ENCODE measurements around the gene BBS7. TPM values are rescaled to one million over a fixed set of nuclear protein-coding genes. Genes with fewer than 3 reads are reported as not detected.

Gene BBS7
- total and polyA plus RNA-seq, 9 of the 15 experiments (the other 6 are each of a cell fraction or from before 2014, with no cell fraction given), result 13.4 to 25.8 (median 16.4) TPM

GRCh38 chr4:121823505-121824170 lies 46.6 kb downstream of the BBS7 start, which contains the start of gene CCNA2 (continued):
- TF ChIP-seq, protein P1, sequence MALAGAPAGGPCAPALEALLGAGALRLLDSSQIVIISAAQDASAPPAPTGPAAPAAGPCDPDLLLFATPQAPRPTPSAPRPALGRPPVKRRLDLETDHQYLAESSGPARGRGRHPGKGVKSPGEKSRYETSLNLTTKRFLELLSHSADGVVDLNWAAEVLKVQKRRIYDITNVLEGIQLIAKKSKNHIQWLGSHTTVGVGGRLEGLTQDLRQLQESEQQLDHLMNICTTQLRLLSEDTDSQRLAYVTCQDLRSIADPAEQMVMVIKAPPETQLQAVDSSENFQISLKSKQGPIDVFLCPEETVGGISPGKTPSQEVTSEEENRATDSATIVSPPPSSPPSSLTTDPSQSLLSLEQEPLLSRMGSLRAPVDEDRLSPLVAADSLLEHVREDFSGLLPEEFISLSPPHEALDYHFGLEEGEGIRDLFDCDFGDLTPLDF (CRISPR knock-in tag; IDR thresholded peaks at IDR 0.05), result peak; percentile 97
- TF ChIP-seq PATZ1 (CRISPR knock-in tag; IDR thresholded peaks at IDR 0.05; ENCODE audit: borderline replicate concordance), result no peak
- TF ChIP-seq ARID2 (IDR thresholded peaks at IDR 0.05), result no peak
- peak; percentile 99 for TF ChIP-seq CREM (IDR thresholded peaks at IDR 0.05; ENCODE audit: low read depth)
- no peak for TF ChIP-seq TCF7 (IDR thresholded peaks at IDR 0.05; ENCODE audit: borderline replicate concordance)
- no peak for TF ChIP-seq GTF2B (IDR thresholded peaks at IDR 0.05; ENCODE audit: extremely low read depth, insufficient read length)
- TF ChIP-seq SMARCE1 (IDR thresholded peaks at IDR 0.05), result no peak
- TF ChIP-seq, protein P2, sequence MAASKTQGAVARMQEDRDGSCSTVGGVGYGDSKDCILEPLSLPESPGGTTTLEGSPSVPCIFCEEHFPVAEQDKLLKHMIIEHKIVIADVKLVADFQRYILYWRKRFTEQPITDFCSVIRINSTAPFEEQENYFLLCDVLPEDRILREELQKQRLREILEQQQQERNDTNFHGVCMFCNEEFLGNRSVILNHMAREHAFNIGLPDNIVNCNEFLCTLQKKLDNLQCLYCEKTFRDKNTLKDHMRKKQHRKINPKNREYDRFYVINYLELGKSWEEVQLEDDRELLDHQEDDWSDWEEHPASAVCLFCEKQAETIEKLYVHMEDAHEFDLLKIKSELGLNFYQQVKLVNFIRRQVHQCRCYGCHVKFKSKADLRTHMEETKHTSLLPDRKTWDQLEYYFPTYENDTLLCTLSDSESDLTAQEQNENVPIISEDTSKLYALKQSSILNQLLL (CRISPR knock-in tag; IDR thresholded peaks at IDR 0.05; ENCODE audit: borderline replicate concordance), result no peak
- 0 out of 2 replicates have a peak, but pooled peaks have one; percentile 46 for TF ChIP-seq ZKSCAN1 (IDR thresholded peaks at IDR 0.05; ENCODE audit: low read depth, low read length)
- no peak for TF ChIP-seq ZNF175 (CRISPR knock-in tag; IDR thresholded peaks at IDR 0.05; ENCODE audit: low read depth)
- 0 out of 2 replicates have a peak, but pooled peaks have one; percentile 58 for TF ChIP-seq ZNF609 (CRISPR knock-in tag; IDR thresholded peaks at IDR 0.05; ENCODE audit: borderline replicate concordance)
- TF ChIP-seq, protein P3, sequence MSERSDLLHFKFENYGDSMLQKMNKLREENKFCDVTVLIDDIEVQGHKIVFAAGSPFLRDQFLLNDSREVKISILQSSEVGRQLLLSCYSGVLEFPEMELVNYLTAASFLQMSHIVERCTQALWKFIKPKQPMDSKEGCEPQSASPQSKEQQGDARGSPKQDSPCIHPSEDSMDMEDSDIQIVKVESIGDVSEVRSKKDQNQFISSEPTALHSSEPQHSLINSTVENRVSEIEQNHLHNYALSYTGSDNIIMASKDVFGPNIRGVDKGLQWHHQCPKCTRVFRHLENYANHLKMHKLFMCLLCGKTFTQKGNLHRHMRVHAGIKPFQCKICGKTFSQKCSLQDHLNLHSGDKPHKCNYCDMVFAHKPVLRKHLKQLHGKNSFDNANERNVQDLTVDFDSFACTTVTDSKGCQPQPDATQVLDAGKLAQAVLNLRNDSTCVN (CRISPR knock-in tag; IDR thresholded peaks at IDR 0.05), result no peak
- TF ChIP-seq STAG1 (CRISPR knock-in tag; IDR thresholded peaks at IDR 0.05; ENCODE audit: borderline replicate concordance), result no peak
- no peak; the same call in 1 of the 2 replicates for TF ChIP-seq RNF2 (IDR thresholded peaks at IDR 0.05)
- no peak for TF ChIP-seq ARID1B (IDR thresholded peaks at IDR 0.05)
- TF ChIP-seq ZNF133 (CRISPR knock-in tag; IDR thresholded peaks at IDR 0.05), result no peak
